ENCODE measurements around the gene PAPSS1.

PAPSS1 gene

DNA sequence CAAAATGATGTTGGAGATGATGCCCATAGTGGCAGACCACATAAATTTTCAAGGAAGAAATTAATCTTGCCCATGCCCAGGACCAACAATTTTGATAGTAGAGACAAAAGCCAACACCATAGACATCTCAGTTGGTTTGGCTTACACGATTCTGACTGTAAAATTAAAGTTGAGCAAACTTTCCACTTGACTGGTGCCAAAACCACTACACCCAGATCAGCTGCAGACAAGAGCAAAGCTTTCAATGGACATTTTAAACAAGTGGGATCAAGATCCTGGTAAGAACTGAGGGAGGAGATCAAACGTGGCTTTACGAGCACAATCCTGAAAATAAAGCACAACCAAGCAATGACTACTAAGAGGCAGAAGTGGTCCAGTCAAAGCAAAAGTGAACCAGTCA lies 90.7 kb downstream of the PAPSS1 start:
- DNase-seq (ENCODE audit: low spot score), result no peak

DNA sequence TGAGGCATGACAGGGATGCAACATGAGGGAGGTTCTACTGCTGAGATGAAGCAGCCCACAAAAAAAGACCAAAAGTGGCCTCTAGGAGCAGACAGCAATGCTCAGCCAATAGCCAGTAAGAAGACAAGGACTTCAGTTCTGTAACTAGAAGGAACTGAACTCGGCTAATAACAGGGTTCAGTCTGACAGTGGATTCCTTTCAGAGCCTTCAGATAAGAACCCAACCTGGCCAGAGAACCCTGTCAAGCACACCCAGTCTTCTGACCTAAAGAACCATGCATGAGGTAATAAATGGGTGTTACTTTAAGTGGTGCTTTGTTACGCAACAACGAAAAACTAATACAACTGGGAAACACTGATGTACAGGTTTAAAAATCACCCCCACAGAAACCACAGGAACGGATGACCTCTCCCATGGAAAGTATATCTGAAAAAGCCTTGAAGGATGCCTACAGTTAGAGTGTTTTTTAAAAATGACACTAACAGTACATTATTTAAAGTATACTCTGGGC lies 94.6 kb downstream of the PAPSS1 start:
- DNase-seq (ENCODE audit: low spot score), result no peak

DNA sequence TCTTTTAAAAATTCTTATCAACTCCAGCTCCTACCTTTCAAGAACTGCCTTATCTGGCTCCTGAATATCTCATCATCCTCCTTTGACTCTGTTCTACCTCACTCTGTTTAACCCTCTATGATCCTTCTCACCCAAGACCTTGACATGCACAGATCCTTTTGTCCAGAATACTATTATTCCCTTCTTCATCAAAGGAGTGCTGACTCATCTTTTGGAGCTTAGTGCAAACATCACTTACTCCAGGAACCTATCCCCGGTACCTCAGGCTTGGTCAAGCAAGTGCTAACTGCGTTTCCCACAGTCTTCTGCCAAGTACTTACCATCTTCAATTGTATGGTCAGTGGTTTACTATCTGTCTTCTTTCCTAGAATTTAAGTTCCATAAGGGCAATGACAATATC lies 96.0 kb downstream of the PAPSS1 start:
- no peak for DNase-seq (ENCODE audit: low spot score)

DNA sequence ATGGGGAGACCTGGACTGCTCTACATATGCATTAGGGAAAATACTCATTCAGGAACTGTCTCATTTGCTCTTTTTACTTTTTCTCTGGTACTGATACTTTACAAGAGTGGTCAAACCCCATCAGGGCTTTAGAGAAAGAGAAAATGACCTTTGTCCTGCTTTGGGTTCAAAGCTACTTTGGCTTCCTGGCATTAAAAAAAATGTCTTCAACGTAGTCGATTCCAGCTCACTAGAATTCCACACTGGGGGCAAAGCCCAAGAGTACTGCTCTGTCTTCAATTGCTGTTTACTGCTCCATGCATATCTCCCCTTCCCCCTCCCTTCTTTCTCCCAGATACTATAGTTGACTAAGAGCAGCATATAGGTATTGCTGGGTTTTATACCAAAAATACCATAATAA lies 98.0 kb downstream of the PAPSS1 start:
- DNase-seq (ENCODE audit: low spot score), result no peak

DNA sequence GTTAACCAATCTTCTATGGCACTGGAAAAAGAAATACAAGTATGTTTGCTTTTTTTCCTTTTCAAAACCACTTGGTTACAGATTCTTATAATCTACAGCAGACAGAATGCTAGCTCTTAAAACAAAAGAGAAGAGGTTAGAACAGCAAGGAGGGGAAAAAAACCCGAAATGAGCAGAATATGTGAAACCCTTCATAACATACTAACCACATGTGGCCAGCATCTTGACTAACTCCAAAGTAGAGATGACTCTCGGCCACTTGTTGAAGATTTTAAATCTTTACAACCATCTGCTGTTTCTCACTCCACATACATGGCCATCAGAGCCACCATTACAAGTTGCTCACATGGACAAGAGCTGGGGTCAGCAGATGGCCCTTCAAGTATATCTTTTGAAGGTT lies 100.3 kb downstream of the PAPSS1 start:
- DNase-seq (ENCODE audit: low spot score), result no peak

DNA sequence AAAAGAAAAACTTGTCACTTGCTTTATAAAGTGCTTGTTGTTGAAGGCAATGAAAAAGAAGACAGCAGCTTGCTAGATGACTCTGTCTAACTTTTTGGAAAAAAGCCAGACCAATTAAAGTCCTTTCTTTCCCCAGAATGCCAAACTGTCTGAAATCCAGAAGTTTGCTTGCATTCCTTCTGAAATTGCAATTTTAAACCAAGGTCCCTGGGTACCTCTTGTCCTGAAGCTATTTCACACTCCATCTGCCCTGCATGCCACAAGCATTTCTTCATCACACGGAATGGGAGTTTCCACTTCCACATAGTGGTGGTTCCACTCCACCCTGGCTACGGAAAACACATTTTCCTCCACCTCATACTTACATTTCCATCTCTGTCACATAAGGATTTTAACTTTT lies 101.0 kb downstream of the PAPSS1 start:
- no peak for DNase-seq (ENCODE audit: low spot score)

DNA sequence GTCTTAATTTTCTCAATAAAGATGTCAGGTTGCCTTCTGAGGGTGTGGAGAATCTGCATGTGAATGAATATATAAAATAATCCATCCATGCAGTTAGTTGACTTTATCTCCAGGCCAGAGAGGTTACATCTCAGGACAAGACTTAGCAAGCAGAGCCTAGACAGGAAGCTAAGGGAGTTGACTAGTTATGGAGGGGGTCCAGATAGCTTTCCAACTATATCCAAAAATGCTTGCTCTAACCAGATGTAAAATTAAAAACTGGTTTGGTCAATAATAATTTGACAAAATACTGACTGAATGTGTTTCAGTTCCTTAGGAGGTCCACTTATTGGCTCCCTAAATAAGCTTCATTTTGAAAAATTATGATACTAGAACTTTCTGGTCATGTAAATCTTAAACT lies 101.4 kb downstream of the PAPSS1 start:
- DNase-seq (ENCODE audit: low spot score), result no peak

DNA sequence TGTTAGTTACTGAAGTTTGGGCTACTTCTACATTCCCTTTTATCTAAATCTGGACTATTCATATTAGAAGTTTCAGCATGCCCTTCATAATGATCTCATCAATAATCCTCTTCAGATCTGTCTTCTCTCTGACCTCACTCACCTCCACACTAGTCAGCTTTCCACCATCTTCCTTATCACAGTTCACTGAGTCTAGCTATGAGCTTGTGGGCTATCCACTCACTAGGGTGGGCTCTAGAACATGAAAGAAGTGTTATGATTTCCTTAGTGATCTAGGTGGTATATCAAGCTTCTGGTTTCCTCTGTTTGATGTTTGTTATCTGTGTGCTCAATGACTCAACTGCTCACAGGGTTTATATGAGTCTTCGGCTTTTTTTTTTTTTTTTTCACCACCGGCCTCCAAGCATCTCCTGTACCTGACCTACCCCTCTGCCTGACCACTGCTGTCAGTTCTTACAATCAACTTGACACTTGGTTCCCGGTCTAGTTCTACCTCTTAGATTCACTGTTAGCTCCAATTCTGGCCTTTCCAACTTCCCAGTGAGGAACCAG lies 103.1 kb downstream of the PAPSS1 start:
- no peak for DNase-seq (ENCODE audit: low spot score)

DNA sequence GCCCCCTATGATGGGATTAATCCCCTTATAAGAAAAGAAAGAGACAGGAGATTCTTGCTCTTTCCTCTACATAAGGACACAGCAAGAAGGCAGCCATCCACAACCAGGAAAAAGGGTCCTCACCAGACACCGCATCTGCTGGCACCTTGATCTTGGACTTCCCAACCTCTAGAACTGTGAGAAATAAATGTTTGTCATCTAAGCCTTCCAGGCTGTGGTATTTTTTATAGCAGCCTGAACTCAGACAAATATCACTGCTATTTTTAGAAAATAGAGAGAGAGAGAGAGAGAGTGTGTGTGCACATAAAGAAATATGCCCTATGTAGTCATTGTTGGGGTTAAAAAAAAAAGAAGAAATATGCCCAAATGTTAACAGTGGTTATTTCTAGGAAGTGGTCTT lies 104.2 kb downstream of the PAPSS1 start:
- DNase-seq (ENCODE audit: low spot score), result no peak

DNA sequence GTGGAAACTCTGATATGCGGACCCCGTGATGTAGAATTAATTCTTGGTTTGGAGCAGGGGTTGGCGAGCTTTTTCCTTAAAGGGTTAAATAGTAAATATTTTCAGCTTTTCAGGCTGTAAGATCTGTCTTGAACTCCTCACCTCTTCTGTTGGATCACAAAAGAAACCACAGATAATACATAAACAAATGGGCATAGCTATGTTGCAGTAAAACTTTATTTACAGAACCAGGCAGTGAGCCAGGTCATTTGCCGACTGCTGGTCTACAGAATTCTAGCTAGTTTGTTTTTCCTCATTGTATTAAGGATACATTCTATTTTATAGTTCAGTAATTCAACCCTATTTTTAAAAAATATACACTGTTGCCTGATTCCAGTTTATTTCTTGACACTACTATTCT lies 116.6 kb downstream of the PAPSS1 start:
- no peak for DNase-seq (ENCODE audit: low spot score)

DNA sequence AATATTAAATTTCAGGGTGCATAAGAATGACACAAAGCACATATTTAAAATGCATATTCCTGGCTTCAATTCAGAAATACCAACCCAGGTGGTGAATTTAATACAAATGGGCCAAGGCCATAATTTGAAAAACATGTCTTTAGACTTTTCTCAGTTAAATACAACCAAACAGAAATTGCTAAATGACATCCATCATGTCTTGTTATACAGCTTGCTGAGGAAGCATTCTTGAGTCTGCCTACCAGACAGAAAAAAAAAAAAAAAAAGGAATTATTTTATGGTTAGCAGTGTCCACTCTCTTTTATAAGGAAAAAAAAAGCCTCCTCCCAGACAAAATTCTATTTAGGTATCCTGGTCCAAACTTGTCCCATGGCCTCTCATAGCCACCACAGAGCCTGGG lies 119.1 kb downstream of the PAPSS1 start:
- DNase-seq (ENCODE audit: low spot score), result no peak

DNA sequence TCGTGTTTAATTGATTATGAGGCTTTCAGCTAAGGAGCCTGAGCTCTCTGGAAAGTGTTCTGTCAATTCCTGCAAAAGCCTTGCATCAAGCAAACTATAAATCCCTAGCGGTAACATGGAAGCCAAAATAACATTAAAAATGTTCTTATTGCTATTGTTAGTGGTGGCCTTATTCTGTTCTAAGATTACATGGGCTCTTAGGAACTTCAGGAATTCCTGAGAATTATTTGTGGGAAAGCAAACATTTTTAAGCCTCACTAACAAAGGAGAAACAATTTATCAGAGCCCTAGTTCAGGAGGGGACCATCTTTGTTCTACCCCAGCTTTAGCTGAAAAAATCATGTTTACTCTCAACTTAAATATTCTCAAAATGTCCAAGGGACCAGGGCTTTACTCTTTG lies 119.6 kb downstream of the PAPSS1 start:
- DNase-seq (ENCODE audit: low spot score), result no peak

DNA sequence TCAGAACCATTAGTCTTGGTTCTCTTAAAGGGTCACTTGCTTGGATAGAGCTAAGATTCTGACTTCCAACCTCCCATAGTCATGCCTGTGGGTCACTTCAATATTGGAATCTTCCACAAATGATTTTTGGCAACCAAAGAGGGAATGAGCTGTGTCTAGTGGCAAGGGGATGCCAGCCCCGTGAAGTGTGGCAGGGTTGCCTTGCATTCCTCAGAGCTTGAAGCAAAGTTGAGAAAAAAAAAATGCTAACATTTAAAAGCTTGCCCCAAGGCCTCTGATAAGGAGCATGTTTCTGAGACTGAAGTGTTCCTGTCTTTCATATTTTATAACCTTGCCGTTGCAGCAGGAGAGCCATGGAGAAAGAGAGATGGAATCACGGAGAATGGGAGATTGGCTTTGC lies 120.2 kb downstream of the PAPSS1 start:
- no peak for DNase-seq (ENCODE audit: low spot score)

DNA sequence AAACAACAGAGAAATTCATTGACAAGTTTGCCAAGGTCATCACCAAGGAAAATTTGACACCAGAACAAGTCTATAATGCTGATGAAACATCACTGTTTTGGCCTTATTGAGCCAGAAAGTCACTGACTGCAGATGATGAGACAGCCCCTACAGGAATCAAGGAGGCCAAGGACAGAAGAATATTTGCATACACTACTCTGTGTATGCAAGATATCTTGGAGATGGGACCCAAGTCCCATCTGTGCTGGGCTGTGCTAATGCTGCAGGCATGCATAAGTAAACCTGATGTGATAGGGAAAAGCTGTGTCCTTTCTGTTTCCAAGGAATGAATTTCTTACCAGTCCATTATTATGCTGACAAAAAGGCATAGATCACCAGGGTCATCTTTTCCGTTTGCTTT lies 126.8 kb downstream of the PAPSS1 start:
- no peak for DNase-seq (ENCODE audit: low spot score)

DNA sequence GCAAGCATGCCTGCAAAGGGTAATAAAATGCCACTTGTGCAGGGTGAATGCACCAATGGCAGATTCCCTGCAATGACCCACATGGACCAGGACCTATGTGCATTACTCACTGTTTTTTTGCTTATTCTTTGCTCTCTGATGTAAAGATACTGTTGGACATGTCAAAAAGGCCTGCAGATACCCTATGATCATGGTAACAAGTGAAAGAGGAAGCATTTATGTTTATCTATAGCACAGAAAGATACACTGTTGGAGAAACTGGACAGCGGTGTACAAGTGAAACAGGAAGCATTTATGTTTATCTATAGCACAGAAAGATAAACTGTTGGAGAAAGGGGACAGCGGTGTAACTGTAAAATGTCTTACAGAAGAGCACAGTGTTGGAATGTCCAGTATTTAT lies 127.5 kb downstream of the PAPSS1 start:
- no peak for DNase-seq (ENCODE audit: low spot score)

DNA sequence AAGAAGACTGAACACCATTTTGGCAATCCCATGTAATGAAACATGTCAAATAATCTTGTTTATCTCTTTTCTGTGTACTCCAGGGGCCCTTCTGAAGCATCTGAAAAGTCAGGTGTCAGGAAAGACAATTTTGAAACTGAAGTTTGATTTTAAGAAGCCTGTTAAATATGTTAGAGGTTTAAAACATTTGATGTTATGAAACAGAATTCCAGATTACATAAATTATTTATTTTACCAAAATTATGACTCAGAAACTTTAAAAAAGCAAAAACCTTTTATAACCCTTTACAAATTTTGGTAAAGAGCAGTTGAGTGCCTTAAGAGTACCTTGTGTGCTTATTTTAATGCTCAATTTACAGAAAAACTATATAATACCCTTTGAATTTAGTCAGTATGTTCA lies 130.8 kb downstream of the PAPSS1 start:
- no peak for DNase-seq (ENCODE audit: low spot score)

DNA sequence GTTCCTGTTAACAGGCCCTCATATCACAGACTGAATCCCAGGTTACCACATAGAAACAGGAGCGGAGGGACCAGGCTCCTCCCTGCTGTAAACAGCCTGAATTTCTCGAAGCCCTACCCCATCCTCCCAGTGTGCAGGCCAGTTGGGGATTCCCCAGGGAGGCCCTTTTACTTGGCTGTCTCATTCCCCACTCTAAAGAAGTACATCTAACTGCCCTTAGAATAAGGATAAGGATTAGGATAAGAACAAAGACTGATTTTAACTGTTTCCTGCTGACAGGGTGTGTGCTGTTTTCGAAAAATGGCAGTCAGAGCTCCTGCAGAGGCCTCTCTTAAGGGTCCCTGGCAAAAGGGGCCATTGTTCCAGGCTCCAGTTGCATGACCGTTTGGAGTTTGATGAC lies 133.7 kb downstream of the PAPSS1 start:
- no peak for DNase-seq (ENCODE audit: low spot score)

DNA sequence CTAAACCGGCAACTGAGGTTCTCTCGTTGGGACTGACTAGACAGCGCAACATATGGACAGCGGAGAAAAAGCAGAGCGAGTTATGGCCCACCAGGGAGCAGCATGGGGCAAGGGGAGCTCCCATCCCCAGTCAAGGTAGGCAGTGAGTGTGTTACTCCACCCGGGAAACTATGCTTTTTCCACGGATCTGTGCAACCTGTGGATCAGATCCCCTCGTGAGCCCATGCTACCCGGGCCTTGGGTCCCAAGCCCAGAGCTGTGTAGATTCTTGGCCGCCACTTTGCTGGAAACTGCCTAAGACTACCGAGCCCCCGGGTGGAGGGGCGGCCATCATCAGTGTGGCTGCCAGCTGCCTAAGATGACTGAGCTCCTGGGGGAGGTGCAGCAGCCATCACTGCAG lies 140.9 kb downstream of the PAPSS1 start:
- no peak for DNase-seq (ENCODE audit: low spot score)

DNA sequence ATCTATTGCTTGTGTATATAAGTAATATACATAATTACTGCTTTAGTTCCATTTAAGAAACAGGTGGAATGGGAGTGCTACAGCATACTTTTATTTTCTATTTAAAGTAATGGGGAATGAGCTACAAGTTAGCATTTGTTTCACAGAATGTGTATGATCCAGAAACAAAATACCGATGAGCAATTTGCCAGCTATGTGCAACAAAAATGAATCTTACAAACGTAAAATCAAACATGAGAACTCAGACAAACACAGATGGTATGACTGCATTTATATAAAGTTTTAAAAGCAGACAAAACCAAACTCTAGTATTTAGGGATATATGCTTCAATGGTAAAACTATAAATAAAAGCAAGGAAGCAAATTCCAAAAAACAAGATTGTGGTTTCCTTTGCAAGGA lies 141.7 kb downstream of the PAPSS1 start:
- no peak for DNase-seq (ENCODE audit: low spot score)

DNA sequence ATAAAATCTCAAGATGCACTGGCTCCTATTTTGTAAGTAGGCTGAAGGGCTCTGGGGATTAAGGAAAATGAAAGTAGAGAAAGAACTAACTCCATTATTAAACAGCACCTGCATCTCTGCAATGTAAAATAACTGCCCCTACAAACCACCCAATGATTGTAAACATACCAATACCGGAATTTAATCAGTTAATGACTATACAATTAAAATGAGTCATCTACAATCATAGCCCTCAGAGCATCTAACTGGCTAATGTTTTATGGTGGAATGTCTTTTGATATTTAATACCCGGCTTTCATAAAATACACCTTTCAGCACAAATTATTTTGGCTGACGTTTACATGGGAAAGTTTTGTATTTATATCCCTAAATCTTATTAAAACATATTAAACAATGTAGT lies 142.3 kb downstream of the PAPSS1 start:
- DNase-seq (ENCODE audit: low spot score), result no peak

DNA sequence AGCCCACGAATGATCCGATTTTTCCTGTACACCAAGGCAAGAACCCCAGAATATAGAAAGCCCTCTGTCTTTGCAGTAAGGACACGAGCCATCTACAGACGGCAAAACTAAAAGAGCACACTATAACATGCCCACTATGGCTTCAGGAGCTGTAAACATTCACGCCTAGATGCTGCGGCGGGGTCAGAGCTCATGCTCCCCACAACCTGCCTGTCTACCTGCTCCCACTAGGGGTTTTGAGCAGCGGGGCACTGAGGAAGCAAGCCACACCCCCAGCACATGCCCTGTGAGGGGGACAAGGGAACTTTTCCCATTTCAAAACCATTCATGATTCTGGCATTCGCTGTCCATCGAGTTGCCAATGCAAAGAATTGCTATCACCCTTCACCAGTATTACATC lies 144.8 kb downstream of the PAPSS1 start:
- DNase-seq (ENCODE audit: low spot score), result no peak

DNA sequence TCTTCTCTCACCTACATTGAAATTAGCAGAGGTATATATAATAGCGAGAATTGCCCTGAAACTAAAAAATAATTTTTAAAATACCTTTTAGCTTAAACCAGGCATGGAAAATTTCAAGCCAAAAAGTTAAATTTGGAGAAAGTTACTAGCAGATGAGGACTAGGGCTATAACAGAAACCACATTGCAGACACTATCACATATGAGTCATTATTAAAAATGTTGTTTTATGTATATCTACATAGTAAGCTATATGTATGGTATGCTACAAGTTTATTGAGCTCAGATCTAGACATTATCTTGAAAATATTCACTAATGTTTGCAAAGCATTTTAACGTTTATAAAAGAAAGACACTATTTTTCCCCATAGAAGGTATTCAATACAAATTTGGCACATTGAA lies 147.8 kb downstream of the PAPSS1 start:
- DNase-seq (ENCODE audit: low spot score), result no peak

DNA sequence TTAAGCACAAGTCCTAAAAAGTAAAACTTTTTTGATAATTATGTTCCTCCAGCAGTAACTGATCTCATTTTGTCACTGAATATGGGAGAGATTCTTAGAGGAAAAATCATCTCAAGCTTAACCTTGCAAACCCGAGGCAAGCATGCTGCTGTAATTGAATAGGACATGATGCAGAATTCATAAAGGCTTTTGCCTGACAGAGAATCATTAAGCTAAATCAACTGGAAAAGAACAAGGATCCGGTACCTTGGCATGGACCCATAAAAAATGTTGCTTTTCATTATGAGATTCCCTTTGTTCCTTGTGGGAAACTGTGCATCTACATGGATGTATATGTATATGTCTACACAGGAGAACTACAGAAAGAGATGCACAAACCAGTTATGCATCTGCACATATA lies 149.1 kb downstream of the PAPSS1 start:
- DNase-seq (ENCODE audit: low spot score), result no peak

DNA sequence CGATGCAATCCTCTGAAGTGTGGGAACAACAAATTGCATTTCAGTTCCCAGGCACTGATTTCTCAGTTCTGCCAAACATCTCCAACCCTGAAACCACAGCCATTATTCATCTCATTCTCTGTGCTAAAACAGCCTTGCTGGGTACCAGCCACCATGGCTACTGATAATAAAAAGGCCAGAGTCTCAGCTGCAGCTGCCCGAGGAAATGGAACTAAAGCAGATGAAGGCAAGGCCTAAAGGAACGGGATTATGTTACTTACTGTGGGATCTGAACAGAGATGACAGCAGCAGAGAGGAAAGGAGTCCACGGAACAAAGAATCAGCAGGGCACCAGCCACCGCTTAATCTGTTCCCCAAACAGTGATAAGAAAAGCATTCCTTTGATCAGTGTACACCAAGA lies 155.7 kb downstream of the PAPSS1 start:
- DNase-seq (ENCODE audit: low spot score), result no peak

All from CD4-positive, alpha-beta T cell treated with Interleukin-6 at 100 ng/mL for 8 hours (primary cell).